CD4-positive, alpha-beta T cell (primary cell): Measurements from ENCODE around the gene LIPA. TPM values are rescaled to one million over a fixed set of nuclear protein-coding genes. Genes with fewer than 3 reads are reported as not detected.

Experiments used
- ATAC-seq: fragments of 200-7000 bp; cut with Tn5 transposase; one replicate; pipeline ENCODE4 v1.10.0; 2022; ENCODE audit warnings: mild to moderate bottlenecking; ENCODE audit not compliant: poor library complexity
- CTCF ChIA-PET: fragments of 350-600 bp; sonication (Branson Sonifier 250); formaldehyde crosslinking; loops from one replicate; lab custom pipeline; 2021; ENCODE audit warnings: antibody characterized with exemption, inconsistent platforms; lab: Charles Lee
- POLR2A ChIA-PET: fragments of 350-600 bp; sonication (Branson Sonifier 250); formaldehyde crosslinking; loops from one replicate; lab custom pipeline; 2021; ENCODE audit warnings: antibody characterized with exemption, inconsistent platforms; lab: Charles Lee
- DNase-seq, 14 experiments: peaks; one replicate each; pipeline ENCODE4 v3.0.0-alpha.2; 2013 to 2020; ENCODE audit warnings: mixed read lengths in 2 of 14
- H3K27ac ChIP-seq, 2 donors: one replicate each; pipeline versions ENCODE4 v1.5.1 to v1.7.0; 2013; ENCODE audit warnings: low read length in 2 of 2, low read depth in 1 of 2, mild to moderate bottlenecking in 1 of 2
- H3K27me3 ChIP-seq, 2 experiments: 1 replicate in 1 of 2; 2 replicates in 1 of 2; pipeline versions ENCODE4 v1.6.1 to v1.7.0; 2013; ENCODE audit warnings: low read length in 2 of 2, control low read depth in 1 of 2, mild to moderate bottlenecking in 1 of 2, moderate library complexity in 1 of 2; ENCODE audit not compliant: insufficient read depth in 2 of 2, control insufficient read depth in 1 of 2
- H3K36me3 ChIP-seq: one replicate; pipeline ENCODE4 v1.6.1; 2013; ENCODE audit warnings: low read length, control low read depth; ENCODE audit not compliant: insufficient read depth
- H3K4me1 ChIP-seq: one replicate; pipeline ENCODE4 v1.6.1; 2013; ENCODE audit warnings: low read length, control low read depth; ENCODE audit not compliant: insufficient read depth
- H3K4me3 ChIP-seq: one replicate; pipeline ENCODE4 v1.5.1; 2013; ENCODE audit warnings: mild to moderate bottlenecking, low read length, moderate library complexity
- H3K9me3 ChIP-seq, 2 experiments: 1 replicate in 1 of 2; 2 replicates in 1 of 2; pipeline versions ENCODE4 v1.6.1 to v1.7.0; 2013; ENCODE audit warnings: low read length in 2 of 2, mild to moderate bottlenecking in 2 of 2, control low read depth in 1 of 2, moderate library complexity in 1 of 2; ENCODE audit not compliant: control insufficient read depth in 1 of 2, insufficient read depth in 1 of 2
- H3K27ac Mint-ChIP-seq: one replicate; pipeline ENCODE4 v1.8.0; 2020; ENCODE audit warnings: mixed read lengths
- H3K27me3 Mint-ChIP-seq: one replicate; pipeline ENCODE4 v1.8.0; 2021; ENCODE audit warnings: mixed read lengths
- H3K36me3 Mint-ChIP-seq: one replicate; pipeline ENCODE4 v1.8.0; 2021; ENCODE audit warnings: low read depth, mixed read lengths
- H3K4me1 Mint-ChIP-seq: one replicate; pipeline ENCODE4 v1.8.0; 2021; ENCODE audit warnings: low read depth, mixed read lengths
- H3K4me3 Mint-ChIP-seq: one replicate; pipeline ENCODE4 v1.8.0; 2020; ENCODE audit warnings: mild to moderate bottlenecking, mixed read lengths
- H3K9me3 Mint-ChIP-seq: one replicate; pipeline ENCODE4 v1.8.0; 2020; ENCODE audit warnings: mixed read lengths
- CTCF ChIP-seq: fragments of 200-600 bp; IDR thresholded peaks from one replicate; pipeline ENCODE4 v1.8.0; 2022; ENCODE audit warnings: antibody characterized with exemption, mild to moderate bottlenecking
- intact Hi-C, 2 experiments: fragments of 100-400 bp; cut with DNase I in 1 of 2; cut with micrococcal nuclease in 1 of 2; formaldehyde crosslinking; loops; one replicate each; pipeline versions ENCODE4 v1.15.1 to v1.9.0; 2023 to 2025; cut with DNase I, micrococcal nuclease
- total RNA-seq, 174 experiments: library from RNA in 2 of 174; stranded (reverse) in 2 of 174; gene quantifications; one replicate each; pipeline ENCODE4 v1.2.3 and lab custom pipeline; 2021 to 2026

LIPA gene
- total RNA-seq, 2 experiments from 2014 or later, result 15.6 to 16.4 TPM

- CTCF ChIA-PET, result no interaction called here
- Histone ChIP-seq H3K27ac (no peak overlapping the region), H3K36me3 (no peaks in the 10 kb centered on the region), H3K27me3 (no peaks in the 10 kb centered on the region), H3K4me1 (no peaks in the 10 kb centered on the region), H3K4me3 (no peak overlapping the region), H3K9me3 (no peaks in the 10 kb centered on the region)
- no peak for TF ChIP-seq CTCF
- Mint-ChIP-seq H3K27ac (no peak overlapping the region), H3K36me3 (no peaks in the 10 kb centered on the region), H3K4me3 (no peak overlapping the region), H3K4me1 (no peaks in the 10 kb centered on the region), H3K27me3 (no peaks in the 10 kb centered on the region), H3K9me3 (no peaks in the 10 kb centered on the region)
- no peak for ATAC-seq
- DNase-seq, result no peak
- intact Hi-C loops, result no loop called here
- POLR2A ChIA-PET, result no interaction called here
Measured at GRCh38 chr10:89278034-89278535, 26.5 kb upstream of the LIPA start.

- POLR2A ChIA-PET, result interaction anchor here (0.8 kb wide), 1 partner anchor 27 kb away, joined by 3 read pairs; the partner anchor contains the start of gene IFIT2
- no peak overlapping the region for H3K4me3 Mint-ChIP-seq
- H3K9me3 ChIP-seq, result no peaks in the 10 kb centered on the region
- ATAC-seq (no peak), DNase-seq (no peak)
- no peaks in the 10 kb centered on the region for H3K36me3 Mint-ChIP-seq
- intact Hi-C loops, result no loop called here
- CTCF ChIA-PET, result no interaction called here
- H3K27me3 ChIP-seq, result no peaks in the 10 kb centered on the region
- no peaks in the 10 kb centered on the region for H3K4me1 Mint-ChIP-seq
- no peak overlapping the region for H3K27ac Mint-ChIP-seq
- H3K4me3 ChIP-seq, result no peak overlapping the region
- no peak overlapping the region for H3K27ac ChIP-seq
- no peaks in the 10 kb centered on the region for H3K36me3 ChIP-seq
- no peaks in the 10 kb centered on the region for H3K9me3 Mint-ChIP-seq
- TF ChIP-seq CTCF, result no peak
- no peaks in the 10 kb centered on the region for H3K4me1 ChIP-seq
- H3K27me3 Mint-ChIP-seq, result peaks cover 4% of the 10 kb centered on the region
Measured at GRCh38 chr10:89275383-89275782, 23.8 kb upstream of the LIPA start.

- H3K4me1 ChIP-seq, result no peaks in the 10 kb centered on the region
- DNase-seq, result no peak
- no peaks in the 10 kb centered on the region for H3K27me3 ChIP-seq
- H3K36me3 ChIP-seq, result no peaks in the 10 kb centered on the region
- no peaks in the 10 kb centered on the region for H3K36me3 Mint-ChIP-seq
- POLR2A ChIA-PET, result interaction anchor here (0.8 kb wide), 1 partner anchor 27 kb away, joined by 3 read pairs; the partner anchor contains the start of gene IFIT2
- H3K4me3 Mint-ChIP-seq, result no peak overlapping the region
- H3K4me3 ChIP-seq, result no peak overlapping the region
- H3K9me3 ChIP-seq, result no peaks in the 10 kb centered on the region
- intact Hi-C loops, result no loop called here
- H3K27me3 Mint-ChIP-seq, result peaks cover 4% of the 10 kb centered on the region
- CTCF ChIA-PET, result no interaction called here
- H3K9me3 Mint-ChIP-seq, result no peaks in the 10 kb centered on the region
- TF ChIP-seq CTCF, result no peak
- no peak for ATAC-seq
- no peak overlapping the region for H3K27ac Mint-ChIP-seq
- no peak overlapping the region for H3K27ac ChIP-seq
- H3K4me1 Mint-ChIP-seq, result no peaks in the 10 kb centered on the region
Measured at GRCh38 chr10:89274928-89275327, 23.4 kb upstream of the LIPA start.
